T-helper 2 cell treated with Interferon-gamma antibody and Interleukin-4, amounts not matched to agents 100 ng/mL and 5 ng/mL, for 36 hours (primary cell): ENCODE data around the gene APBA1. TPM values are rescaled to one million over a fixed set of nuclear protein-coding genes. Genes with fewer than 3 reads are reported as not detected.
"Not testable (repeated sequence)": the region's sequence is repeated elsewhere in the genome, so short reads cannot be mapped to it uniquely, and the experiment has no call there.

ENCODE experiments used
- intact Hi-C: fragments of 100-400 bp; cut with micrococcal nuclease; formaldehyde crosslinking; loops from one replicate; pipeline ENCODE4 v1.15.1; 2023
- total RNA-seq: library from RNA; stranded (reverse); gene quantifications from 2 replicates; pipeline ENCODE4 v1.2.3, GENCODE V29; 2022

The APBA1 gene
- total RNA-seq, 1 donor from 2014 or later: 6.2 TPM

GRCh38 chr9:69412741-69413150, 259.4 kb downstream of the APBA1 start:
- intact Hi-C loops: no loop called here

- intact Hi-C loops: no loop called here
These were observed 260.0 kb downstream of the APBA1 start for GRCh38 chr9:69411931-69412740.

GRCh38 chr9:69411246-69411645, 260.9 kb downstream of the APBA1 start:
- intact Hi-C loops: no loop called here

GRCh38 chr9:69409936-69410335, 262.2 kb downstream of the APBA1 start:
- intact Hi-C loops: not testable (repeated sequence)

- intact Hi-C loops: no loop called here
These were observed 271.7 kb downstream of the APBA1 start for GRCh38 chr9:69400470-69400869.

GRCh38 chr9:69397384-69398214, 274.6 kb downstream of the APBA1 start:
- intact Hi-C loops: no loop called here

GRCh38 chr9:69396759-69397158, 275.4 kb downstream of the APBA1 start:
- intact Hi-C loops: no loop called here

GRCh38 chr9:69395718-69396117, 276.5 kb downstream of the APBA1 start:
- intact Hi-C loops: no loop called here

- intact Hi-C loops: no loop called here
These were observed 278.7 kb downstream of the APBA1 start for GRCh38 chr9:69393425-69393824.

- intact Hi-C loops: no loop called here
These were observed 279.3 kb downstream of the APBA1 start for GRCh38 chr9:69392826-69393225.

GRCh38 chr9:69391946-69392345, 280.2 kb downstream of the APBA1 start:
- intact Hi-C loops: no loop called here

- intact Hi-C loops: no loop called here
These were observed 280.7 kb downstream of the APBA1 start for GRCh38 chr9:69391487-69391886.

GRCh38 chr9:69389437-69389995, 282.7 kb downstream of the APBA1 start:
- intact Hi-C loops: no loop called here

- intact Hi-C loops: no loop called here
These were observed 283.6 kb downstream of the APBA1 start for GRCh38 chr9:69388596-69388995.

GRCh38 chr9:69386651-69387050, 285.5 kb downstream of the APBA1 start:
- intact Hi-C loops: no loop called here

- intact Hi-C loops: no loop called here
These were observed 286.6 kb downstream of the APBA1 start for GRCh38 chr9:69385581-69386033.

- intact Hi-C loops: no loop called here
These were observed 290.0 kb downstream of the APBA1 start for GRCh38 chr9:69382135-69382534.

- intact Hi-C loops: no loop called here
These were observed 291.4 kb downstream of the APBA1 start for GRCh38 chr9:69380811-69381210.

GRCh38 chr9:69380301-69380700, 291.9 kb downstream of the APBA1 start:
- intact Hi-C loops: no loop called here

GRCh38 chr9:69379270-69379982, 292.7 kb downstream of the APBA1 start:
- intact Hi-C loops: no loop called here

GRCh38 chr9:69377981-69378380, 294.2 kb downstream of the APBA1 start:
- intact Hi-C loops: no loop called here
